H9 (cell line): ENCODE data around the gene FUT9. TPM values are rescaled to one million over a fixed set of nuclear protein-coding genes. Genes with fewer than 3 reads are reported as not detected.

Experiments used
- DNase-seq: peaks from one replicate; pipeline ENCODE4 v3.0.0-alpha.2; 2017
- H2AFZ ChIP-seq: one replicate; pipeline ENCODE4 v1.6.1; 2013; ENCODE audit warnings: mild to moderate bottlenecking, low read length, control low read depth, moderate library complexity
- H2AK5ac ChIP-seq: 2 replicates; pipeline ENCODE4 v1.6.1; 2013; ENCODE audit warnings: low read length, control low read depth, mixed read lengths; ENCODE audit not compliant: insufficient read length
- H2BK120ac ChIP-seq: one replicate; pipeline ENCODE4 v1.6.1; 2013; ENCODE audit warnings: low read depth, mild to moderate bottlenecking, low read length, control low read depth, inconsistent platforms; ENCODE audit not compliant: poor library complexity, severe bottlenecking
- H2BK12ac ChIP-seq: 2 replicates; pipeline ENCODE4 v1.6.1; 2013; ENCODE audit warnings: low read length, control low read depth, mixed read lengths, low read depth; ENCODE audit not compliant: insufficient read length
- H2BK15ac ChIP-seq: 2 replicates; pipeline ENCODE4 v1.6.1; 2013; ENCODE audit warnings: low read depth, low read length, control low read depth
- H2BK20ac ChIP-seq: one replicate; pipeline ENCODE4 v1.6.1; 2013; ENCODE audit warnings: low read depth, mild to moderate bottlenecking, low read length, control low read depth, inconsistent platforms; ENCODE audit not compliant: poor library complexity, severe bottlenecking
- H2BK5ac ChIP-seq: 2 replicates; pipeline ENCODE4 v1.6.1; 2013; ENCODE audit warnings: low read length, control low read depth, mixed read lengths; ENCODE audit not compliant: insufficient read length
- H3K14ac ChIP-seq: 2 replicates; pipeline ENCODE4 v1.6.1; 2013; ENCODE audit warnings: low read length, control low read depth; ENCODE audit not compliant: insufficient read depth
- H3K18ac ChIP-seq: 2 replicates; pipeline ENCODE4 v1.6.1; 2013; ENCODE audit warnings: low read depth, mild to moderate bottlenecking, mixed read lengths, low read length, control low read depth; ENCODE audit not compliant: insufficient read length
- H3K23ac ChIP-seq: 2 replicates; pipeline ENCODE4 v1.6.1; 2013; ENCODE audit warnings: low read length, control low read depth, mixed read lengths, low read depth; ENCODE audit not compliant: insufficient read length
- H3K23me2 ChIP-seq: 2 replicates; pipeline ENCODE4 v1.6.1; 2013; ENCODE audit warnings: low read depth, mild to moderate bottlenecking, mixed read lengths, low read length, control low read depth; ENCODE audit not compliant: insufficient read length, poor library complexity, severe bottlenecking
- H3K27ac ChIP-seq: 2 replicates; pipeline ENCODE4 v1.5.1; 2013; ENCODE audit warnings: low read length, control low read depth, mixed read lengths, low read depth; ENCODE audit not compliant: insufficient read length
- H3K27me3 ChIP-seq: 2 replicates; pipeline ENCODE4 v1.6.1; 2013; ENCODE audit warnings: low read length, control low read depth, inconsistent platforms; ENCODE audit not compliant: insufficient read depth
- H3K4ac ChIP-seq: 2 replicates; pipeline ENCODE4 v1.6.1; 2013; ENCODE audit warnings: low read depth, mild to moderate bottlenecking, control low read depth, inconsistent platforms, low read length, moderate library complexity
- H3K4me1 ChIP-seq: 2 replicates; pipeline ENCODE4 v1.6.1; 2013; ENCODE audit warnings: low read length, control low read depth, inconsistent platforms; ENCODE audit not compliant: insufficient read depth
- H3K4me2 ChIP-seq: 2 replicates; pipeline ENCODE4 v1.6.1; 2013; ENCODE audit warnings: low read length, control low read depth, mixed read lengths; ENCODE audit not compliant: insufficient read length, insufficient read depth
- H3K56ac ChIP-seq: 2 replicates; pipeline ENCODE4 v1.6.1; 2013; ENCODE audit warnings: low read depth, mild to moderate bottlenecking, mixed read lengths, low read length, control low read depth; ENCODE audit not compliant: insufficient read length
- H3K79me1 ChIP-seq: 2 replicates; pipeline ENCODE4 v1.6.1; 2013; ENCODE audit warnings: low read depth, mild to moderate bottlenecking, moderate library complexity, low read length, control low read depth, inconsistent platforms; ENCODE audit not compliant: insufficient read depth, poor library complexity, severe bottlenecking
- H3K79me2 ChIP-seq: 2 replicates; pipeline ENCODE4 v1.6.1; 2013; ENCODE audit warnings: low read length, control low read depth, inconsistent platforms; ENCODE audit not compliant: insufficient read depth
- H3K9ac ChIP-seq: 2 replicates; pipeline ENCODE4 v1.6.1; 2013; ENCODE audit warnings: low read length, control low read depth, mixed read lengths; ENCODE audit not compliant: insufficient read length; ENCODE audit errors: extremely low read depth
- H3K9me3 ChIP-seq: one replicate; pipeline ENCODE4 v1.6.1; 2013; ENCODE audit warnings: low read depth, low read length, inconsistent platforms; ENCODE audit not compliant: control insufficient read depth
- H3T11ph ChIP-seq: one replicate; pipeline ENCODE4 v1.6.1; 2013; ENCODE audit warnings: mild to moderate bottlenecking, low read length, control low read depth, inconsistent platforms
- H4K20me1 ChIP-seq: one replicate; pipeline ENCODE4 v1.6.1; 2013; ENCODE audit not compliant: control insufficient read depth, insufficient read length, insufficient read depth
- H4K5ac ChIP-seq: 2 replicates; pipeline ENCODE4 v1.6.1; 2013; ENCODE audit warnings: low read depth, mild to moderate bottlenecking, mixed read lengths, low read length, control low read depth; ENCODE audit not compliant: insufficient read length
- H4K8ac ChIP-seq: replicated peaks from 2 replicates; pipeline ENCODE4 v1.6.1; 2013; ENCODE audit warnings: low read length, control low read depth, mixed read lengths, low read depth; ENCODE audit not compliant: insufficient read length
- H4K91ac ChIP-seq: 2 replicates; pipeline ENCODE4 v1.6.1; 2013; ENCODE audit warnings: low read depth, mild to moderate bottlenecking, moderate library complexity, mixed read lengths, low read length, control low read depth; ENCODE audit not compliant: insufficient read length
- H3K27ac Mint-ChIP-seq, 3 experiments: 2 replicates in 2 of 3; 3 replicates in 1 of 3; pipeline ENCODE4 v1.8.0; 2020 to 2021; ENCODE audit warnings: mixed read lengths in 3 of 3, mild to moderate bottlenecking in 1 of 3, moderate library complexity in 1 of 3
- H3K27me3 Mint-ChIP-seq: 2 replicates; pipeline ENCODE4 v1.8.0; 2021; ENCODE audit warnings: low read depth, mild to moderate bottlenecking, moderate library complexity, mixed read lengths
- H3K36me3 Mint-ChIP-seq, 3 experiments: 2 replicates in 2 of 3; 3 replicates in 1 of 3; pipeline ENCODE4 v1.8.0; 2020 to 2021; ENCODE audit warnings: low read depth in 3 of 3, mixed read lengths in 3 of 3; ENCODE audit not compliant: insufficient read depth in 1 of 3
- H3K4me1 Mint-ChIP-seq, 2 experiments: 2 replicates each; pipeline ENCODE4 v1.8.0; 2020; ENCODE audit warnings: mixed read lengths in 2 of 2
- H3K4me3 Mint-ChIP-seq, 2 experiments: 2 replicates in 1 of 2; 3 replicates in 1 of 2; pipeline ENCODE4 v1.8.0; 2020 to 2021; ENCODE audit warnings: mild to moderate bottlenecking in 2 of 2, mixed read lengths in 2 of 2, moderate library complexity in 1 of 2
- H3K9me3 Mint-ChIP-seq, 2 experiments: 2 replicates in 1 of 2; 3 replicates in 1 of 2; pipeline ENCODE4 v1.8.0; 2020; ENCODE audit warnings: mild to moderate bottlenecking in 2 of 2, mixed read lengths in 2 of 2, moderate library complexity in 1 of 2
- WGBS: extraction: QIAGEN DNeasy Blood & Tissue Kit; methylation state at CpG from one replicate; pipeline ENCODE4 v1.1.7; 2013; ENCODE audit warnings: missing lambda C conversion rate, low lambda C conversion rate, mixed read lengths; ENCODE audit not compliant: insufficient read length; ENCODE audit errors: extremely low coverage; 5-methylcytosine and 5-hydroxymethylcytosine counted together
- total RNA-seq: library from RNA; stranded (reverse); gene quantifications from 2 replicates; pipeline ENCODE4 v1.2.1, GENCODE V29; 2021
- TF ChIP-seq, protein P1 (sequence below): fragments of 200-600 bp; sonication (generic); conservative IDR thresholded peaks from 3 replicates; pipeline ENCODE4 v1.8.0; 2021; ENCODE audit warnings: antibody characterized with exemption, mild to moderate bottlenecking

Gene FUT9
- total RNA-seq, 1 experiment from 2014 or later: 1.6 TPM

DNA sequence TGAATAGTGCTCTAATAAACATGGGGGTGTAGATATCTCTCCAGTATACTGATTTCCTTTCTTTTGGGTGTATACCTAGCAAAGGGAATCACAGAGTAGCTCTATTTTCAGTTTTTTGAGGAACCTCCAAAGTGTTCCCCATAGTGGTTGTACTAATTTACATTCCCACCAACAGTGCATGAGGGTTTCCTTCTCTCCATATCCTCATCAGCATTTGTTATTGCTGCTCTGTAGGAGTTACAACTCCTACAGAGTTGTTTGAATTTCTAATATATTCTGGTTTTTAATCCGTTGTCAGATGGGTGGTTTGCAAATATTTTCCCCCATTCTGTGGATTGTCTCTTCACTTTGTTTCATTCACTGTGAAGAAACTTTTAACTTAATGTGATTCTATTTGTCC is 207.9 kb downstream of the FUT9 start:
- Histone ChIP-seq H4K91ac (no peak overlapping the region), H3K23ac (no peak overlapping the region), H3K27ac (no peak overlapping the region), H3K4ac (no peak overlapping the region), H3K4me2 (no peak overlapping the region), H2BK12ac (no peak overlapping the region), H3K23me2 (no peaks in the 10 kb centered on the region), H3K79me2 (no peaks in the 10 kb centered on the region), H2BK5ac (no peak overlapping the region), H3K4me1 (peaks cover 5% of the 10 kb centered on the region; the same call in 1 of the 2 replicates), H2BK120ac (no peak overlapping the region), H3T11ph (no peak overlapping the region), H2AFZ (no peak overlapping the region), H2BK20ac (no peak overlapping the region), H3K79me1 (no peaks in the 10 kb centered on the region), H3K9ac (no peak overlapping the region), H3K27me3 (no peaks in the 10 kb centered on the region), H4K5ac (no peak overlapping the region), H3K14ac (no peak overlapping the region), H4K8ac (no peak overlapping the region), H3K18ac (no peak overlapping the region), H3K56ac (no peak overlapping the region), H2AK5ac (no peak overlapping the region), H3K9me3 (no peaks in the 10 kb centered on the region), H2BK15ac (no peak overlapping the region), H4K20me1 (no peaks in the 10 kb centered on the region)
- H3K36me3 Mint-ChIP-seq: peaks cover 0 to 4% (median 0%) of the 10 kb centered on the region in 3 experiments; a peak in 4 of 7 replicates
- no peaks in the 10 kb centered on the region for H3K27me3 Mint-ChIP-seq
- no peak for DNase-seq
- H3K9me3 Mint-ChIP-seq: no peaks in the 10 kb centered on the region; a peak in 2 of 5 replicates
- peak overlapping the region in 1 of 2 experiments; percentile 55; a peak in 1 of 5 replicates for H3K4me3 Mint-ChIP-seq
- no CpG with 5 or more reads among the region's 1 CpG for WGBS
- TF ChIP-seq, protein P1, sequence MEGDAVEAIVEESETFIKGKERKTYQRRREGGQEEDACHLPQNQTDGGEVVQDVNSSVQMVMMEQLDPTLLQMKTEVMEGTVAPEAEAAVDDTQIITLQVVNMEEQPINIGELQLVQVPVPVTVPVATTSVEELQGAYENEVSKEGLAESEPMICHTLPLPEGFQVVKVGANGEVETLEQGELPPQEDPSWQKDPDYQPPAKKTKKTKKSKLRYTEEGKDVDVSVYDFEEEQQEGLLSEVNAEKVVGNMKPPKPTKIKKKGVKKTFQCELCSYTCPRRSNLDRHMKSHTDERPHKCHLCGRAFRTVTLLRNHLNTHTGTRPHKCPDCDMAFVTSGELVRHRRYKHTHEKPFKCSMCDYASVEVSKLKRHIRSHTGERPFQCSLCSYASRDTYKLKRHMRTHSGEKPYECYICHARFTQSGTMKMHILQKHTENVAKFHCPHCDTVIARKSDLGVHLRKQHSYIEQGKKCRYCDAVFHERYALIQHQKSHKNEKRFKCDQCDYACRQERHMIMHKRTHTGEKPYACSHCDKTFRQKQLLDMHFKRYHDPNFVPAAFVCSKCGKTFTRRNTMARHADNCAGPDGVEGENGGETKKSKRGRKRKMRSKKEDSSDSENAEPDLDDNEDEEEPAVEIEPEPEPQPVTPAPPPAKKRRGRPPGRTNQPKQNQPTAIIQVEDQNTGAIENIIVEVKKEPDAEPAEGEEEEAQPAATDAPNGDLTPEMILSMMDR: no peak
- H3K4me1 Mint-ChIP-seq: peaks cover 20 to 29% of the 10 kb centered on the region in 2 experiments
- peak overlapping the region in 2 of 3 experiments; percentile 53 to 82; a peak in 3 of 7 replicates for H3K27ac Mint-ChIP-seq
